ENCODE data around the gene SLC25A30.
"Not testable (repeated sequence)": the region's sequence is repeated elsewhere in the genome, so short reads cannot be mapped to it uniquely, and the experiment has no call there.

SLC25A30 gene

GRCh38 chr13:45349438-45349837 lies 68.7 kb downstream of the SLC25A30 start:
- peaks cover 74% of the 10 kb centered on the region for H3K36me3 Mint-ChIP-seq (ENCODE audit: low read depth)
- no peak overlapping the region for H3K27ac Mint-ChIP-seq
- DNase-seq = no peak
- H3K4me3 Mint-ChIP-seq = no peak overlapping the region
- H3K4me1 Mint-ChIP-seq (ENCODE audit: low read depth) = peaks cover 5% of the 10 kb centered on the region
- H3K27me3 Mint-ChIP-seq = no peaks in the 10 kb centered on the region
- no peaks in the 10 kb centered on the region for H3K9me3 Mint-ChIP-seq

- H3K9me3 Mint-ChIP-seq, H3K27me3 Mint-ChIP-seq, DNase-seq, H3K4me3 Mint-ChIP-seq: not testable (repeated sequence)
- Mint-ChIP-seq H3K4me1 (ENCODE audit: low read depth) (peaks cover 24% of the 10 kb centered on the region), H3K36me3 (ENCODE audit: low read depth) (peaks cover 67% of the 10 kb centered on the region), H3K27ac (peak overlapping the region; percentile 44)
These were observed 74.1 kb downstream of the SLC25A30 start for GRCh38 chr13:45344064-45344463.

Data from activated T-cell treated with anti-CD3 and anti-CD28 coated beads, Interleukin-2, amount 50 U/mL, for 24 hours (primary cell).